ENCODE results near the gene VAMP4.
"Not testable (repeated sequence)": the region's sequence is repeated elsewhere in the genome, so short reads cannot be mapped to it uniquely, and the experiment has no call there.

DNA sequence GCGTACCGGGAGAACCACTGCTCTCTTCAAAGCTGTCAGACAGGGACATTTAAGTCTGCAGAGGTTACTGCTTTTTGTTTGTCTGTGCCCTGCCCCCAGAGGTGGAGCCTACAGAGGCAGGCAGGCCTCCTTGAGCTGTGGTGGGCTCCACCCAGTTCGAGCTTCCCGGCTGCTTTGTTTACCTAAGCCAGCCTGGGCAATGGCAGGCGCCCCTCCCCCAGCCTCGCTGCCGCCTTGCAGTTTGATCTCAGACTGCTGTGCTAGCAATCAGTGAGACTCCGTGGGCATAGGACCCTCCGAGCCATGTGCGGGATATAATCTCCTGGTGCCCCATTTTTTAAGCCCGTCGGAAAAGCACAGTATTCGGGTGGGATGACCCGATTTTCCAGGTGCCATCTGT, 46.1 kb downstream of the VAMP4 start:
- TF ChIP-seq, protein P1, sequence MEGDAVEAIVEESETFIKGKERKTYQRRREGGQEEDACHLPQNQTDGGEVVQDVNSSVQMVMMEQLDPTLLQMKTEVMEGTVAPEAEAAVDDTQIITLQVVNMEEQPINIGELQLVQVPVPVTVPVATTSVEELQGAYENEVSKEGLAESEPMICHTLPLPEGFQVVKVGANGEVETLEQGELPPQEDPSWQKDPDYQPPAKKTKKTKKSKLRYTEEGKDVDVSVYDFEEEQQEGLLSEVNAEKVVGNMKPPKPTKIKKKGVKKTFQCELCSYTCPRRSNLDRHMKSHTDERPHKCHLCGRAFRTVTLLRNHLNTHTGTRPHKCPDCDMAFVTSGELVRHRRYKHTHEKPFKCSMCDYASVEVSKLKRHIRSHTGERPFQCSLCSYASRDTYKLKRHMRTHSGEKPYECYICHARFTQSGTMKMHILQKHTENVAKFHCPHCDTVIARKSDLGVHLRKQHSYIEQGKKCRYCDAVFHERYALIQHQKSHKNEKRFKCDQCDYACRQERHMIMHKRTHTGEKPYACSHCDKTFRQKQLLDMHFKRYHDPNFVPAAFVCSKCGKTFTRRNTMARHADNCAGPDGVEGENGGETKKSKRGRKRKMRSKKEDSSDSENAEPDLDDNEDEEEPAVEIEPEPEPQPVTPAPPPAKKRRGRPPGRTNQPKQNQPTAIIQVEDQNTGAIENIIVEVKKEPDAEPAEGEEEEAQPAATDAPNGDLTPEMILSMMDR (IDR thresholded peaks at IDR 0.05), result not testable (repeated sequence)
- TF ChIP-seq EP300 (IDR thresholded peaks at IDR 0.05; ENCODE audit: low read depth); POLR2A (IDR thresholded peaks at IDR 0.05); POLR2AphosphoS5 (IDR thresholded peaks at IDR 0.05): not testable (repeated sequence)

Measured in transverse colon (tissue), 4 donors.